GM12878 (cell line): ENCODE measurements around the gene ZNF3. TPM values are rescaled to one million over a fixed set of nuclear protein-coding genes. Genes with fewer than 3 reads are reported as not detected.

ENCODE experiments used
- ATAC-seq: fragments of 200-7000 bp; cut with Tn5 transposase; 3 replicates; pipeline ENCODE4 v1.9.1; 2020; ENCODE audit warnings: mild to moderate bottlenecking, moderate library complexity
- BruUV-seq: library from RNA; stranded (reverse); fragments of 400-500 nt; replicated peaks from 2 replicates; lab custom pipeline; 2021; lab: Mats Ljungman, UMichigan
- CTCF ChIA-PET: fragments of 300-600 bp; sonication (Branson Sonifier 250); formaldehyde crosslinking; extraction: SDS; loops from one replicate; lab custom pipeline; 2021; ENCODE audit warnings: inconsistent platforms; lab: Yijun Ruan, JAX
- POLR2A ChIA-PET: fragments of 350-600 bp; formaldehyde crosslinking; extraction: SDS; loops from one replicate; lab custom pipeline; 2021; ENCODE audit warnings: inconsistent platforms; lab: Charles Lee
- RAD21 ChIA-PET: fragments of 300-600 bp; sonication (Branson Sonifier 250); formaldehyde crosslinking; loops from one replicate; lab custom pipeline; 2023; ENCODE audit warnings: antibody characterized with exemption; ENCODE audit not compliant: unreplicated experiment; lab: Charles Lee
- SMC1A ChIA-PET: fragments of 300-600 bp; sonication (Branson Sonifier 250); formaldehyde crosslinking; loops from one replicate; lab custom pipeline; 2023; ENCODE audit not compliant: unreplicated experiment, uncharacterized antibody; lab: Charles Lee
- DNase-seq: peaks from one replicate; pipeline ENCODE4 v3.0.0-alpha.2; 2011; ENCODE audit warnings: low read depth, low spot score
- FAIRE-seq: peaks from 3 replicates; lab custom pipeline; 2011; peaks lifted over from hg19 to GRCh38; lab: Jason Lieb, UNC
- H2AFZ ChIP-seq: 2 replicates; pipeline ENCODE4 v1.6.0; 2011; ENCODE audit warnings: low read depth, low read length, control low read depth; ENCODE audit not compliant: control insufficient read depth
- H3K27ac ChIP-seq: 2 replicates; pipeline ENCODE4 v1.5.1; 2011; ENCODE audit warnings: control low read depth; ENCODE audit not compliant: control insufficient read depth, insufficient read depth
- H3K27me3 ChIP-seq, 2 experiments: replicated peaks in 1 of 2; 2 replicates each; pipeline versions ENCODE4 v1.6.0 to v1.6.1; 2011; ENCODE audit warnings: low read length in 1 of 2; ENCODE audit not compliant: control insufficient read depth in 2 of 2, insufficient read depth in 2 of 2
- H3K36me3 ChIP-seq, 2 experiments: 2 replicates each; pipeline ENCODE4 v1.5.1; 2011; ENCODE audit warnings: low read length in 1 of 2; ENCODE audit not compliant: control insufficient read depth in 2 of 2, insufficient read depth in 2 of 2
- H3K4me1 ChIP-seq: 2 replicates; pipeline ENCODE4 v1.6.1; 2011; ENCODE audit warnings: mild to moderate bottlenecking, low read length, moderate library complexity, mixed read lengths; ENCODE audit not compliant: control insufficient read depth, insufficient read depth
- H3K4me2 ChIP-seq: 2 replicates; pipeline ENCODE4 v1.6.0; 2011; ENCODE audit warnings: control low read depth; ENCODE audit not compliant: control insufficient read depth, insufficient read depth
- H3K4me3 ChIP-seq: fragments of 200-600 bp; sonication (generic); 2 replicates; pipeline ENCODE4 v1.5.1; 2016
- H3K79me2 ChIP-seq: 2 replicates; pipeline ENCODE4 v1.6.0; 2011; ENCODE audit warnings: low read length; ENCODE audit not compliant: control insufficient read depth, insufficient read depth
- H3K9ac ChIP-seq: 2 replicates; pipeline ENCODE4 v1.8.0; 2011; ENCODE audit warnings: low read length, control low read depth, mixed read lengths; ENCODE audit not compliant: control insufficient read depth, insufficient read depth
- H3K9me3 ChIP-seq: replicated peaks from 3 replicates; pipeline ENCODE4 v1.5.1; 2011; ENCODE audit warnings: mild to moderate bottlenecking, low read length; ENCODE audit not compliant: control insufficient read depth, insufficient read depth
- H4K20me1 ChIP-seq: 2 replicates; pipeline ENCODE4 v1.6.0; 2011; ENCODE audit not compliant: control insufficient read depth, insufficient read depth
- BCL3 ChIP-seq: IDR thresholded peaks from 2 replicates; pipeline ENCODE4 v1.6.1; 2011; ENCODE audit warnings: borderline replicate concordance, low read depth, mild to moderate bottlenecking, moderate library complexity, low read length; ENCODE audit not compliant: insufficient read depth, poor library complexity, severe bottlenecking
- CHD4 ChIP-seq: fragments of 200-600 bp; sonication (generic); IDR thresholded peaks from 2 replicates; pipeline ENCODE4 v1.6.1; 2016; ENCODE audit warnings: mild to moderate bottlenecking
- MTA2 ChIP-seq: fragments of 450-650 bp; IDR thresholded peaks from 2 replicates; pipeline ENCODE4 v1.6.1; 2016; ENCODE audit warnings: low read depth, mild to moderate bottlenecking, moderate library complexity
- SMAD5 ChIP-seq: IDR thresholded peaks from 2 replicates; pipeline ENCODE4 v1.6.1; 2016; ENCODE audit warnings: antibody characterized with exemption, low read depth
- USF2 ChIP-seq: IDR thresholded peaks from 2 replicates; pipeline ENCODE4 v1.6.1; 2011; ENCODE audit warnings: low read depth, low read length, improper control_type of control experiment, borderline replicate concordance
- WGBS: methylation state at CpG from one replicate; pipeline ENCODE4 v1.1.6; 2016; ENCODE audit warnings: low lambda C conversion rate; ENCODE audit not compliant: insufficient replicate concordance, insufficient coverage; ENCODE audit errors: missing lambda C conversion rate; 5-methylcytosine and 5-hydroxymethylcytosine counted together
- in situ Hi-C: fragments of 300-500 bp; cut with MboI; formaldehyde crosslinking; loops from 9 replicates; pipeline ENCODE4 v1.14.3; 2018; ENCODE audit warnings: mixed read lengths
- intact Hi-C: fragments of 100-400 bp; cut with micrococcal nuclease; formaldehyde crosslinking; loops from one replicate; pipeline ENCODE4 v1.14.2; 2022; ENCODE audit not compliant: unreplicated experiment
- polyA plus RNA-seq, 11 experiments: library from polyadenylated mRNA; depleted of rRNA in 4 of 11; unstranded in 6 of 11; stranded (reverse) in 5 of 11; fragments of >200 nt; fragmentation: Nextera tagmentation in 4 of 11; fragmentation: Illumina TruSeq in 1 of 11; extraction: Ambion mirVana in 4 of 11; extraction: Trizol in 1 of 11; gene quantifications; 1 replicate in 1 of 11; 2 replicates in 10 of 11; pipeline versions ENCODE4 v1.2.1 to v1.2.3, GENCODE V29; 2011 to 2016; ENCODE audit warnings: inconsistent platforms in 2 of 11, missing spikeins in 2 of 11, low read depth in 1 of 11
- total RNA-seq, 4 experiments: library from RNA; depleted of rRNA in 3 of 4; stranded (reverse); fragments of >200 nt in 3 of 4; fragmentation: Illumina TruSeq in 1 of 4; extraction: Trizol in 1 of 4; gene quantifications; 2 replicates each; pipeline versions ENCODE4 v1.2.1 to v1.2.3, GENCODE V29; 2013 to 2021

ZNF3 gene
- total and polyA plus RNA-seq, 10 of the 15 experiments (the other 5 are each of a cell fraction or from before 2014, with no cell fraction given), result 17.2 to 37.4 (median 29.4) TPM

GRCh38 chr7:100061518-100062193 lies 19.9 kb downstream of the ZNF3 start:
- in situ Hi-C loops (no loop called here), intact Hi-C loops (no loop called here)
- DNase-seq (no peak), FAIRE-seq (no peak), ATAC-seq (no peak)
- no TSS peak for BruUV-seq
- ChIA-PET SMC1A (interaction anchor here (1.1 kb wide), 1 partner anchor 66 kb away, joined by 5 read pairs; no protein-coding TSS in a partner anchor), POLR2A (no interaction called here), RAD21 (no interaction called here), CTCF (interaction anchor here (0.9 kb wide), 1 partner anchor 69 kb away, joined by 3 read pairs; no protein-coding TSS in a partner anchor)
- H3K4me1 ChIP-seq, result no peaks in the 10 kb centered on the region
- H3K79me2 ChIP-seq, result no peaks in the 10 kb centered on the region
- H3K9me3 ChIP-seq, result no peaks in the 10 kb centered on the region
- WGBS, result 96% methylated on average over 11 of the region's 11 CpGs
- H3K36me3 ChIP-seq, result peaks cover 3 to 12% of the 10 kb centered on the region in 2 experiments; a peak in 3 of 4 replicates
- H3K4me3 ChIP-seq, result no peak overlapping the region
- H2AFZ ChIP-seq, result no peak overlapping the region
- H3K27me3 ChIP-seq, result no peaks in the 10 kb centered on the region
- TF ChIP-seq CHD4, result no peak
- TF ChIP-seq BCL3, result no peak
- TF ChIP-seq USF2, result no peak
- no peak for TF ChIP-seq MTA2
- TF ChIP-seq SMAD5, result no peak
- H3K27ac ChIP-seq, result no peak overlapping the region
- H4K20me1 ChIP-seq, result no peaks in the 10 kb centered on the region
- H3K4me2 ChIP-seq, result no peak overlapping the region
- no peak overlapping the region for H3K9ac ChIP-seq
